ENCODE data around the gene COX6B1. TPM values are rescaled to one million over a fixed set of nuclear protein-coding genes. Genes with fewer than 3 reads are reported as not detected.

Gene COX6B1, protein sequence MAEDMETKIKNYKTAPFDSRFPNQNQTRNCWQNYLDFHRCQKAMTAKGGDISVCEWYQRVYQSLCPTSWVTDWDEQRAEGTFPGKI
- total RNA-seq, result 100 to 1,000 TPM; 422 to 625 (median 529) TPM

DNA sequence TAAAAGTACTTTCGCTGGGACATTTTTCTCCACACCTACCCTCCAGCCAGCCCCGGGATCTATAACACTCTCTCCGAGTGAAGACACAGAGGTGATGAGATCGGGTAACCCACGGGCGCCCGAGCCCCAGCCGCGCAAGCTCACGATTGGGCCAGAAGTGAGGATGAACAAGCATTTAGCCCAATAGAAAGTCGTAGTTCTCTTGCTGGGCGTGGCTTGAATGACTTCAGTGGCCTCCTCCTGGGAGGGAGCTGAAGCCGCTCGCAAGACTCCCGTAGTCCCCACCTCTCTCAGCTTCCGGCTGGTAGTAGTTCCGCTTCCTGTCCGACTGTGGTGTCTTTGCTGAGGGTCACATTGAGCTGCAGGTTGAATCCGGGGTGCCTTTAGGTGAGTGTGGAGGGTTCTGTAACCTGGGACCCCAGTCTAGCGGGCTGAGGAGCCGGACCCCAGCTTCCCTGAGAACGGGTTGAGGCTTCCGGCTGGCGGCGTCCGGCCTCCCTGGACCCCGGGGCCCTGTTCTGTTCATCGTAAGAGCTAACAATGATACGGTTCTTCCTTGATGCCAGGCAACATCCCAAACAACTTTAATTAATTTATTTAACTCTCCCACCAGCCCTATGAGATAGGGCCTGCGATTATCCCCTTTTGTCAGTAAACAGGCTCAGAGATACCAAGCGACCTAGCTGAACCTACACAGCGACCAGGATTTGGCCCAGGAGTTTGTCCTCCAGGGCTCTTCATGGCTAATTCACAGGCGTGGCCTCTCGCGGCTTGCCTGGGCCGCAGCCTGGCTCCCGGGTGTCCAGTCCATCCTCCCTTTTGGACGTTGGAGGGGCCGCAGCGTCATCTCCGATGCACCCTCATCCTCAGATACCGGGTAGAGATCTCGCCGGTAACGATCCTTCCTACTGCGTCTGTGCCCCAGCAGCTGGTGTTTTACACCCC is at the start of gene COX6B1:
TSS of gene COX6B1 (plus strand) at position 307 of the 945 bp plus-strand sequence. CDS start 2,921 bp downstream, outside the sequence.
- TF ChIP-seq, protein P1, sequence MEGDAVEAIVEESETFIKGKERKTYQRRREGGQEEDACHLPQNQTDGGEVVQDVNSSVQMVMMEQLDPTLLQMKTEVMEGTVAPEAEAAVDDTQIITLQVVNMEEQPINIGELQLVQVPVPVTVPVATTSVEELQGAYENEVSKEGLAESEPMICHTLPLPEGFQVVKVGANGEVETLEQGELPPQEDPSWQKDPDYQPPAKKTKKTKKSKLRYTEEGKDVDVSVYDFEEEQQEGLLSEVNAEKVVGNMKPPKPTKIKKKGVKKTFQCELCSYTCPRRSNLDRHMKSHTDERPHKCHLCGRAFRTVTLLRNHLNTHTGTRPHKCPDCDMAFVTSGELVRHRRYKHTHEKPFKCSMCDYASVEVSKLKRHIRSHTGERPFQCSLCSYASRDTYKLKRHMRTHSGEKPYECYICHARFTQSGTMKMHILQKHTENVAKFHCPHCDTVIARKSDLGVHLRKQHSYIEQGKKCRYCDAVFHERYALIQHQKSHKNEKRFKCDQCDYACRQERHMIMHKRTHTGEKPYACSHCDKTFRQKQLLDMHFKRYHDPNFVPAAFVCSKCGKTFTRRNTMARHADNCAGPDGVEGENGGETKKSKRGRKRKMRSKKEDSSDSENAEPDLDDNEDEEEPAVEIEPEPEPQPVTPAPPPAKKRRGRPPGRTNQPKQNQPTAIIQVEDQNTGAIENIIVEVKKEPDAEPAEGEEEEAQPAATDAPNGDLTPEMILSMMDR (IDR thresholded peaks at IDR 0.05; ENCODE audit: low read depth), result no peak

DNA sequence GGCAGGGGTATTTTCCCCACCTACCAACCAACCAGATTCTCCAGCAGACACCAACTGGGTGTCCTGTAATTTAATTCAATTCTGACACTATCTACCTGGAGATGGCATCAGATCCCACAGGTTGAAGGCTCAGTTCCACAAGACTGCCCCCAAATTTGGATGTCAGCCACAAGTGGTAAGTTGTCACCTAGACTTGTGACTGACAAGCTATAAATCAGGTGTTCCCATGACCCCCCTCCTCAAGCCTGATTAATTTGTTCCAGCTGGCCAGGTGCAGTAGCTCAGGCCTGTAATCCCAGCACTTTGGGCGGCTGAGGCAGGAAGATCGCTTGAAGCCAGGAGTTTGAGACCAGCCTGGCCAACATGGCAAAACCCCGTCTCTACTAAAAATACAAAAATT is 46.2 kb upstream of the COX6B1 start:
- TF ChIP-seq, protein P1 (IDR thresholded peaks at IDR 0.05; ENCODE audit: low read depth), result no peak

DNA sequence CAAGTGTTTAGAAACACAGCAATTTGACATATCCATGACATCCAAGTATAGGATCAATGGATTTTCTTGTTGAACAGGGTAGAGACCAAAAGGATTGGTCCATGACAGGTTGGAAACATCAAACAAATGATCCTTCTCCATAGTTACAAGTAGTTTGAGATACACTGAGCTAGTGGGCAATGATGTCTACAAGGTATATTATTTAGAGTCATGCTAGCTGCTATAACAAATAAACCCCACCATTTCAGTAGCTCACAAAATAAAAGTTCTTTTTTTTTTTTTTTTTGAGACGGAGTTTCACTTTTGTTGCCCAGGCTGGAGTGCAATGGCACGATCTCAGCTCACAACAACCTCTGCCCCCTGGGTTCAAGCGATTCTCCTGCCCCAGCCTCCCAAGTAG is 40.5 kb upstream of the COX6B1 start:
- TF ChIP-seq, protein P1 (IDR thresholded peaks at IDR 0.05; ENCODE audit: low read depth), result no peak

DNA sequence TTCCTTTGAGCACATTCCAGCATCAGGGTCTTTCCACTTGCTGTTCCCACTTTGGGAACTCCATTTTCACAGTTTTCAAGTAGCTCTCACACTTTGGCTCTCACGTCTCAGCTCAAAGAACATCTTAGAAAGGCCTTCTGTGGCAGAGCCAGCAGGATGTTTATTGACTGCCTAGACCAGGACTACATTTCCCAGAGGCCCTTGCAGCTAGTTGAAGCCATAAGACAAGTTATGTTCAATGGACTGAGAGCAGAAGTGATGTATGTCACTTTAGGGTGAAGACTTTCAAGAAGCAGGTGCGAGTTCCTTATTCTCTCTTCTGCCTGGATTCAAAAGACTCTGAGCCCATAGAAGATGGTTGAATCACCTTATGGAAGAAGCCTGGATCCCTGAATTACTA is 39.9 kb upstream of the COX6B1 start:
- TF ChIP-seq, protein P1 (IDR thresholded peaks at IDR 0.05; ENCODE audit: low read depth), result no peak

DNA sequence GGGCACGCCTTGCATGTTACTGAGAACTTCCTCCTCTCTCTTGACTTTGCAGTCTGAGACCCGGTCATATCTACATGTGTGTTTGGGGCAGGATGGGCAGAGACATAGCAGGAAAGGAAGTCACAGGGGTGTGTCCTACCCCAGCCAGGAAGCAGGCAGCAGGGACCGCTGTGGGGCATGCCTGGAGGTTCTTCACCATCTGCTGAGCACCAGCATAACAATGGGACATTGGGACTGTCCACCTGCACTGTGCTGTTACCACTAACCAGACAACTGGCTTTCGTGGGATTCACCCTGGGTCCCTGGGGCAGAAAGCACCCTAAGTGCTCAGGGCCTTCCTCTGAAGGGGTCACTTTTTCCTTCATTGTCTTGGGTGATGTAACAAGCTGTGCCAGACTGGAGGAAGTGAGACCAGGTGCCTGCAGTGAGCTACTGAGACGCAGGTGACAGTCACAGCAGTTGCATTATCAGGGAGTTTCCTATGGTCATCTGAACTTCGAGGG is 38.2 kb upstream of the COX6B1 start:
- TF ChIP-seq, protein P1 (IDR thresholded peaks at IDR 0.05; ENCODE audit: low read depth), result no peak

DNA sequence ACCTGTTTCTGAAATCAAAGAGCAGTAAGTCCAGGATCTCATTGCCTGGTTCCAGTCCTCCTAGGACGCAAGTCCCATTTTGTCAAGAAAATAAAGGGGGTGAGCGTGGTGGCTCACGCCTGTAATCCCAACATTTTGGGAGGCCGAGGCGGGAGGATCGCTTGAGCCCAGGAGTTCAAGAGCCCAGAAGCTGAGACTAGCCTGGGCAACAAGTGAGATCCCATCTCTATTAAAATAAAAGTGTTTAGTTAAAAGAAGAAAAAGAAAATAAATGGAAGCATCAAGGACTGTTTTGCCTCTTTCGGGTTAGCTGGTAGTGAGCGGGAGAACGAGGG is 35.9 kb upstream of the COX6B1 start:
- TF ChIP-seq, protein P1 (IDR thresholded peaks at IDR 0.05; ENCODE audit: low read depth), result no peak

DNA sequence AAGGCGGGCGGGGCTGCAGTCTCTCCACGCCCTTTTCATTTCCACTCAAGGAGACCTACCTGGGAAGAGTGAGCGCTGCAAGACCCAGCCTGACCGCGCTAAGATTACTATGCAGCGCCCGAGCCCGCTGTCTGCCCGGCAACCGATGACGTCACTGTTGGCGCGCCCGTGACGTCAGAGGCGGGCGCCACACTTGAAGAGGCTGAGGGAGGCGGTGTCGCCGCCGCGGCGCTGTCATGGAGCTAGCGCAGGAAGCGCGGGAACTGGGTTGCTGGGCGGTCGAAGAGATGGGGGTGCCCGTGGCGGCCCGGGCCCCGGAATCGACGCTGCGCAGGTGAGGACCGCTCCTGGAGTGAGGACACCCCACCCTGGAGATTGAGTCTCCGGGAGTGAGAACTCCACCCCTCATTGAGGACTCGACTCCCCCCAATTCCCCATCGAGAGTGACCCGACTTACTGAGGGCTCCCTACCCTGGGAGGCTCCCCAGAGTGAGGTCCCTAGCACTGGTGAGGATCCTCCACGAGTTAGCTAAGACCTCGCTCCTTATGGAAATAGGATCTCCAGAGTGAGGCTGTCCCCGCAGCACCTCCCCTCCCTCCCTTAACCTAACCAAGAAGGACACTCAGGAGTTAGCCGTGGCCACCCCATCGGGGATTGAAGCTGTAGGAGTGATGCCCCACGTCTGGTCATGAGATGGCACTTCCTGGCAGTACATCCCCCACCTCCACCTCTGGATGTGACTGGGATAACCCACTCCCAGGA is 35.4 kb upstream of the COX6B1 start, which contains the start of gene HAUS5:
TSS of gene HAUS5 (plus strand) at position 177 of the 763 bp plus-strand sequence. CDS start at position 237, 60 bp downstream.
- TF ChIP-seq, protein P1 (IDR thresholded peaks at IDR 0.05; ENCODE audit: low read depth), result no peak
